Neural progenitor cell (in vitro differentiated cells): Measurements from ENCODE around the gene ENO2.

Experiments
- EZH2 ChIP-seq: fragments of 200-600 bp; sonication (generic); IDR thresholded peaks from 2 replicates; pipeline ENCODE4 v1.6.1; 2017; ENCODE audit warnings: antibody characterized with exemption, mild to moderate bottlenecking, moderate library complexity
- TF ChIP-seq, protein P1 (sequence below): fragments of 200-600 bp; sonication (generic); IDR thresholded peaks from 2 replicates; pipeline ENCODE4 v1.5.1; 2017; ENCODE audit warnings: antibody characterized with exemption, mild to moderate bottlenecking

DNA sequence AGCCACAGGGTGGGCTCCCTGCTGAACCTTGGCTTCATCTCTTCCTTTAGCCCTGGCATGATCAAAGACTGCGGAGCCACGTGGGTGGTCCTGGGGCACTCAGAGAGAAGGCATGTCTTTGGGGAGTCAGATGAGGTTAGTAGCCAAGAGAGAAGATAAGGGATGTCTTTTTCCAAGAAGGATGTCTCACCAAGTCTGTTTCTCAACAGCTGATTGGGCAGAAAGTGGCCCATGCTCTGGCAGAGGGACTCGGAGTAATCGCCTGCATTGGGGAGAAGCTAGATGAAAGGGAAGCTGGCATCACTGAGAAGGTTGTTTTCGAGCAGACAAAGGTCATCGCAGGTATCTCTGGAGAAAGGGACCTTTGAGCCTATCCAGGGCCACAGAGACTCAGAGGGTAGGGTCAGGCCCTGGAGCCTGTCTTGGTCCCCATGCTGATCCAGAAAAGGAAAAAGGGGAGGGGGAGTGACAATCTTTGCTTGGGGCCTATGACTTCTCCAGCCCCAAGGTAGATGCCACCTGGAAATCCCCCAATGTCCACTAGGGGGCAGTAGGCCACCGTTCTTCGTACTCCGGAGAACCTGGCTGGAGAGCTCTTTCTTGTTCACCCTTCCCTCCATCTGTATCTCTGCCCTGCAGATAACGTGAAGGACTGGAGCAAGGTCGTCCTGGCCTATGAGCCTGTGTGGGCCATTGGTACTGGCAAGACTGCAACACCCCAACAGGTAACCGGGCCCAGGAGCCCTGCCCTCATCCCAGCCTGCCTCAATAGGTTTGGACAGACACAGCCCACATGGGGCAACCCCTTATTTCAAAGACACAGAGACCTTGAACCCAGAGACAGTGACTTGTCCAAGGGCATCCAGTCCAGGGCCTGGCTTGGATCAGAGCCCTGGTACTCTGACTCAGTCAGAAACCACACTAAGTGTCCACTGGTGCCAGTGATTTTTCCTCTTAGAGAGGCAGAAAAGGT is 45.0 kb upstream of the ENO2 start:
- TF ChIP-seq, protein P1, sequence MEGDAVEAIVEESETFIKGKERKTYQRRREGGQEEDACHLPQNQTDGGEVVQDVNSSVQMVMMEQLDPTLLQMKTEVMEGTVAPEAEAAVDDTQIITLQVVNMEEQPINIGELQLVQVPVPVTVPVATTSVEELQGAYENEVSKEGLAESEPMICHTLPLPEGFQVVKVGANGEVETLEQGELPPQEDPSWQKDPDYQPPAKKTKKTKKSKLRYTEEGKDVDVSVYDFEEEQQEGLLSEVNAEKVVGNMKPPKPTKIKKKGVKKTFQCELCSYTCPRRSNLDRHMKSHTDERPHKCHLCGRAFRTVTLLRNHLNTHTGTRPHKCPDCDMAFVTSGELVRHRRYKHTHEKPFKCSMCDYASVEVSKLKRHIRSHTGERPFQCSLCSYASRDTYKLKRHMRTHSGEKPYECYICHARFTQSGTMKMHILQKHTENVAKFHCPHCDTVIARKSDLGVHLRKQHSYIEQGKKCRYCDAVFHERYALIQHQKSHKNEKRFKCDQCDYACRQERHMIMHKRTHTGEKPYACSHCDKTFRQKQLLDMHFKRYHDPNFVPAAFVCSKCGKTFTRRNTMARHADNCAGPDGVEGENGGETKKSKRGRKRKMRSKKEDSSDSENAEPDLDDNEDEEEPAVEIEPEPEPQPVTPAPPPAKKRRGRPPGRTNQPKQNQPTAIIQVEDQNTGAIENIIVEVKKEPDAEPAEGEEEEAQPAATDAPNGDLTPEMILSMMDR = peak; percentile 93
- TF ChIP-seq EZH2 = no peak
